Measurements from ENCODE around the gene PDZD4.

DNA sequence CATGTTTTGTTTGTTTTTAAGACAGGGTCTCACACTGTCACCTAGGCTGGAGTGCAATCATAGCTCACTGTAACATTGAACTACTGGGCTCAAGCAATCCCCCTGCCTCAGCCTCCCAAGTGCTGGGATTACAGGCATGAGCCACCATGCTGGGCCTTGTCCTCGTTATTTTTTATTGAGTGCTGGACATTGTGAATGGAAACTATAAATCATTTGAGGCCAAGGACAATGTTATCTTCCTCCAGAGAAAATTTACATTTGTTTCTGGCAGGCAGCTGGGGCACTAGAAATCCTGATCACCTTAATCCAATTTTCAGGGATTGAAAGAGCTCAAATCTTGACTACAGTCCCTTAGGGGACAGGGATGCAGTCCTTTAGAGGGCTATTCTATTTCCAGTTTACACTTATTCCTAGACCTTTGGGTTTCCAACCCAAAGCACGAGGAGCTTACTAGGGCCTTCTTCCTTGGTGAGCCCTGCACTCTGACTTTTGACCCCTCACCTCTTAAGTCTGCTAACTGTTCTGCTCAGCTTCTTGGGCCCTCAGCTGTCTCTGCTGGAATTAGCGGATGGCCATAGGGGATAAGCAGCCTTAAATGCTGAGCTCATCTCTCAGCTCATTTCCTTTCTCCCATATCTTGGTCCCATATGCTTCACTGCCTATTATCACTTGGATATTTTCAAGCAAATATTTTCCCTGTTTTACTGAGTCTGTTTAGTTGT is 23.0 kb upstream of the PDZD4 start:
- no peak for TF ChIP-seq CTCF (IDR thresholded peaks at IDR 0.05; ENCODE audit: low read length)
- no peak for TF ChIP-seq EZH2 (IDR thresholded peaks at IDR 0.05; ENCODE audit: borderline replicate concordance, low read length)
